ENCODE results near the gene MXRA8. TPM values are rescaled to one million over a fixed set of nuclear protein-coding genes. Genes with fewer than 3 reads are reported as not detected.
A peak's percentile ranks its signal among the peaks of the same experiment; 100 is the strongest.
"Not testable (repeated sequence)": the region's sequence is repeated elsewhere in the genome, so short reads cannot be mapped to it uniquely, and the experiment has no call there.

The MXRA8 gene
- total RNA-seq, 2 donors from 2014 or later = 38.3 to 44.3 TPM

GRCh38 chr1:1329304-1330210 is 28.8 kb downstream of the MXRA8 start:
- intact Hi-C loops (cut with DNase I) = no loop called here
- ATAC-seq = no peak
- no peak for DNase-seq

- intact Hi-C loops (cut with DNase I) = no loop called here
- no peak for ATAC-seq
- no peak for DNase-seq
These were observed 30.1 kb downstream of the MXRA8 start for GRCh38 chr1:1328254-1328653.

- DNase-seq (no peak), ATAC-seq (no peak)
- intact Hi-C loops (cut with DNase I) = no loop called here
These were observed 31.1 kb downstream of the MXRA8 start for GRCh38 chr1:1327291-1327690.

GRCh38 chr1:1326075-1326605 is 32.2 kb downstream of the MXRA8 start:
- no peak for DNase-seq
- ATAC-seq = no peak
- intact Hi-C loops (cut with DNase I) = no loop called here

- peak in 1 of 2 donors; percentile 38 for ATAC-seq
- intact Hi-C loops (cut with DNase I) = no loop called here
These were observed 32.9 kb downstream of the MXRA8 start for GRCh38 chr1:1325288-1326074.

GRCh38 chr1:1324524-1325287 is 33.6 kb downstream of the MXRA8 start, which contains the start of the genes CPTP and INTS11:
CPTP (plus strand) TSS chr1:1324802; CDS start chr1:1326911, 2,109 bp downstream.
INTS11 (minus strand) TSS chr1:1324660; CDS start chr1:1324608, 52 bp downstream.
- DNase-seq (peak; percentile 97), ATAC-seq (peak; percentile 87 to 93)
- intact Hi-C loops (cut with DNase I) = no loop called here

More at GRCh38 chr1:1325288-1326074, 32.9 kb downstream of the MXRA8 start:
- DNase-seq = no peak

GRCh38 chr1:1324084-1324523 is 34.3 kb downstream of the MXRA8 start:
- ATAC-seq (no peak), DNase-seq (no peak)
- intact Hi-C loops (cut with DNase I) = no loop called here

GRCh38 chr1:1322952-1323351 is 35.4 kb downstream of the MXRA8 start:
- intact Hi-C loops (cut with DNase I) = no loop called here
- DNase-seq = no peak
- ATAC-seq = no peak

- no peak for DNase-seq
- ATAC-seq = no peak
- intact Hi-C loops (cut with DNase I) = no loop called here
These were observed 35.9 kb downstream of the MXRA8 start for GRCh38 chr1:1322418-1322817.

GRCh38 chr1:1321477-1321876 is 36.9 kb downstream of the MXRA8 start:
- no peak for DNase-seq
- intact Hi-C loops (cut with DNase I) = no loop called here
- ATAC-seq = no peak

GRCh38 chr1:1320666-1321448 is 37.5 kb downstream of the MXRA8 start:
- intact Hi-C loops (cut with DNase I) = no loop called here
- DNase-seq (no peak), ATAC-seq (no peak)

GRCh38 chr1:1319646-1319941 is 38.8 kb downstream of the MXRA8 start:
- intact Hi-C loops (cut with DNase I) = no loop called here
- DNase-seq (no peak), ATAC-seq (no peak)

- ATAC-seq = no peak
- no peak for DNase-seq
- intact Hi-C loops (cut with DNase I) = no loop called here
These were observed 39.3 kb downstream of the MXRA8 start for GRCh38 chr1:1318777-1319645.

GRCh38 chr1:1318131-1318652 is 40.2 kb downstream of the MXRA8 start:
- DNase-seq (peak; percentile 88), ATAC-seq (peak; percentile 64 to 84)
- intact Hi-C loops (cut with DNase I) = no loop called here

- intact Hi-C loops (cut with DNase I) = no loop called here
- no peak for ATAC-seq
These were observed 40.9 kb downstream of the MXRA8 start for GRCh38 chr1:1317420-1317819.

GRCh38 chr1:1316199-1316598 is 42.2 kb downstream of the MXRA8 start:
- DNase-seq = not testable (repeated sequence)

More at GRCh38 chr1:1317420-1317819, 40.9 kb downstream of the MXRA8 start:
- no peak for DNase-seq

GRCh38 chr1:1315435-1315954 is 42.9 kb downstream of the MXRA8 start:
- DNase-seq = no peak
- intact Hi-C loops (cut with DNase I) = no loop called here
- ATAC-seq = no peak

More at GRCh38 chr1:1316199-1316598, 42.2 kb downstream of the MXRA8 start:
- ATAC-seq; intact Hi-C loops (cut with DNase I): not testable (repeated sequence)
